Measurements from ENCODE around the gene MMADHC. TPM values are rescaled to one million over a fixed set of nuclear protein-coding genes. Genes with fewer than 3 reads are reported as not detected.

Gene MMADHC
- total RNA-seq, 1 donor from 2014 or later: 74.3 TPM

DNA sequence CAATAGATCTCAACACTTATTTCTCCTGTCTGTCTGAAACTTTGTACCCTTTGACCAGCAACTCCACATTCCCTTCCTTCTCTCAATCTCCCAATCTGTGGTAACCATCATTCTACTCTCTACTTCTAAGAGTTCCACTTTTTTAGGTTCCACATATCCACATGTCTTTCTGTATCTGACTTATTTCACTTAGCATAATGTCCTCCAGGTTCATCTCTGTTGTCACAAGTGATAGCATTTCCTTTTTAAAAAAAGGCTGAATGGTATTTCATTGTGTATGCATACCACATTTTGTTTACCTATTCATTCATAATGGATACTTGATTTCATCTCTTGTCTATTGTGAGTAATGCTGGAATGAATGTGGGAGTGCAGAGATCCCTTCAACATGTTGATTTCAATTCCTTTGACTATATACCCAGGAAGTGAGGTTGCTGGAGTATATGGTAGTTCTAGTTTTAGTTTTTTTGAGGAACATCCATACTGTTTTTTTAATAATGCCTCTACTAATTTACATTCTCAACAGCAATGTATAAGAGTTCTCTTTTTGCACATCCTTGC, 18.8 kb upstream of the MMADHC start:
- no peaks in the 10 kb centered on the region for H3K27me3 Mint-ChIP-seq (ENCODE audit: unreplicated experiment)
- H3K4me1 Mint-ChIP-seq (ENCODE audit: low read depth, unreplicated experiment): no peaks in the 10 kb centered on the region
- H3K36me3 Mint-ChIP-seq (ENCODE audit: unreplicated experiment): peaks cover 5% of the 10 kb centered on the region
- DNase-seq: no peak
- peaks cover 2% of the 10 kb centered on the region for H3K9me3 Mint-ChIP-seq (ENCODE audit: unreplicated experiment)
- H3K4me3 Mint-ChIP-seq (ENCODE audit: unreplicated experiment): no peak overlapping the region
- no peak overlapping the region for H3K27ac Mint-ChIP-seq (ENCODE audit: unreplicated experiment)
- TF ChIP-seq, protein P1, sequence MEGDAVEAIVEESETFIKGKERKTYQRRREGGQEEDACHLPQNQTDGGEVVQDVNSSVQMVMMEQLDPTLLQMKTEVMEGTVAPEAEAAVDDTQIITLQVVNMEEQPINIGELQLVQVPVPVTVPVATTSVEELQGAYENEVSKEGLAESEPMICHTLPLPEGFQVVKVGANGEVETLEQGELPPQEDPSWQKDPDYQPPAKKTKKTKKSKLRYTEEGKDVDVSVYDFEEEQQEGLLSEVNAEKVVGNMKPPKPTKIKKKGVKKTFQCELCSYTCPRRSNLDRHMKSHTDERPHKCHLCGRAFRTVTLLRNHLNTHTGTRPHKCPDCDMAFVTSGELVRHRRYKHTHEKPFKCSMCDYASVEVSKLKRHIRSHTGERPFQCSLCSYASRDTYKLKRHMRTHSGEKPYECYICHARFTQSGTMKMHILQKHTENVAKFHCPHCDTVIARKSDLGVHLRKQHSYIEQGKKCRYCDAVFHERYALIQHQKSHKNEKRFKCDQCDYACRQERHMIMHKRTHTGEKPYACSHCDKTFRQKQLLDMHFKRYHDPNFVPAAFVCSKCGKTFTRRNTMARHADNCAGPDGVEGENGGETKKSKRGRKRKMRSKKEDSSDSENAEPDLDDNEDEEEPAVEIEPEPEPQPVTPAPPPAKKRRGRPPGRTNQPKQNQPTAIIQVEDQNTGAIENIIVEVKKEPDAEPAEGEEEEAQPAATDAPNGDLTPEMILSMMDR (IDR thresholded peaks at IDR 0.05; ENCODE audit: partially characterized antibody, unreplicated experiment): no peak

GRCh38 chr2:149603248-149603647, 15.7 kb upstream of the MMADHC start:
- Mint-ChIP-seq H3K9me3 (ENCODE audit: unreplicated experiment) (peaks cover 2% of the 10 kb centered on the region), H3K4me1 (ENCODE audit: low read depth, unreplicated experiment) (no peaks in the 10 kb centered on the region), H3K36me3 (ENCODE audit: unreplicated experiment) (peaks cover 5% of the 10 kb centered on the region), H3K27me3 (ENCODE audit: unreplicated experiment) (no peaks in the 10 kb centered on the region), H3K27ac (ENCODE audit: unreplicated experiment) (no peak overlapping the region), H3K4me3 (ENCODE audit: unreplicated experiment) (no peak overlapping the region)
- TF ChIP-seq, protein P1 (IDR thresholded peaks at IDR 0.05; ENCODE audit: partially characterized antibody, unreplicated experiment): no peak
- DNase-seq: no peak

DNA sequence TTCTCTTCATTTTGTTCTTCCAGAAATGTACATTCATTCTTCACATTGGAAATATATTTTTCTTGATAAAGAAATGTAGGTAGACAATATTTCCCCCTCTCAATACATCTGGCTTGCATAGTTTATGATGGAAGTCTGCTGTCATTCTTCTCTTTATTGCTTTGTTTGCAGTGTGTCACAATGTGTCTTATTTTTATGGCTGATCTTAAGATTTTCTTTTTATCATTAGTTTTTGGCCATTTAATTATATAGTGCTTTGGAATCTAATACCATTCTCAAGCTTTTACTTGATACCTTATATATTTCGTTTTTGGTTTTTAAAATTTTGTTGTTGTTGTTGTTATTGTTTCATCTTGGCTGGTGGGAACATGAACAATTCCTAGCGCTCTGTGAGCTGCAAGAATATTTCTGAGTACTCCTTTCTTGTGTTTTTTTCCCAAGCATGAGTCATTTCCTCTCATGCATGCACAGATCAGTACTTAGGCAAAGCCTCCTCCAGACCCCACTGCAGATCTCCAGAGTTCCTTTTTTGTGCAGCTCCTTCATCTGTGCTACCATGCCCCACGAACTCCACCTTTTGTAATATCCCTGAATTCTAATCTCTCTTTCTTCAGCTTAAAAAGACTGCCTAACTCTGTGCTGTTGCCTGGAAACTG, 13.7 kb upstream of the MMADHC start:
- H3K27me3 Mint-ChIP-seq (ENCODE audit: unreplicated experiment): no peaks in the 10 kb centered on the region
- H3K36me3 Mint-ChIP-seq (ENCODE audit: unreplicated experiment): peaks cover 5% of the 10 kb centered on the region
- H3K9me3 Mint-ChIP-seq (ENCODE audit: unreplicated experiment): no peaks in the 10 kb centered on the region
- no peak overlapping the region for H3K27ac Mint-ChIP-seq (ENCODE audit: unreplicated experiment)
- no peak for DNase-seq
- peaks cover 6% of the 10 kb centered on the region for H3K4me1 Mint-ChIP-seq (ENCODE audit: low read depth, unreplicated experiment)
- TF ChIP-seq, protein P1 (IDR thresholded peaks at IDR 0.05; ENCODE audit: partially characterized antibody, unreplicated experiment): no peak
- H3K4me3 Mint-ChIP-seq (ENCODE audit: unreplicated experiment): no peak overlapping the region

GRCh38 chr2:149597668-149598326, 10.2 kb upstream of the MMADHC start:
- Mint-ChIP-seq H3K4me3 (ENCODE audit: unreplicated experiment) (no peak overlapping the region), H3K27me3 (ENCODE audit: unreplicated experiment) (no peaks in the 10 kb centered on the region), H3K9me3 (ENCODE audit: unreplicated experiment) (no peaks in the 10 kb centered on the region), H3K36me3 (ENCODE audit: unreplicated experiment) (peaks cover 5% of the 10 kb centered on the region), H3K4me1 (ENCODE audit: low read depth, unreplicated experiment) (peaks cover 6% of the 10 kb centered on the region), H3K27ac (ENCODE audit: unreplicated experiment) (no peak overlapping the region)
- TF ChIP-seq, protein P1 (IDR thresholded peaks at IDR 0.05; ENCODE audit: partially characterized antibody, unreplicated experiment): peak; percentile 79
- DNase-seq: peak; percentile 22

All from glutamatergic neuron (in vitro differentiated cells).